GM23338 (cell line): ENCODE results near the gene PCNX3.

ENCODE experiments used
- POLR2AphosphoS5 ChIP-seq: IDR thresholded peaks from 2 replicates; pipeline ENCODE4 v1.6.1; 2016; ENCODE audit warnings: antibody characterized with exemption, low read depth
- TF ChIP-seq, protein P1 (sequence below), 2 experiments: fragments of 200-600 bp in 1 of 2; sonication (generic) in 1 of 2; conservative IDR thresholded peaks; 2 replicates each; pipeline versions ENCODE4 v1.5.1 to v1.6.1; 2016 to 2017; ENCODE audit warnings: antibody characterized with exemption in 2 of 2, low read depth in 2 of 2, mild to moderate bottlenecking in 2 of 2, moderate library complexity in 1 of 2

- TF ChIP-seq, protein P1, sequence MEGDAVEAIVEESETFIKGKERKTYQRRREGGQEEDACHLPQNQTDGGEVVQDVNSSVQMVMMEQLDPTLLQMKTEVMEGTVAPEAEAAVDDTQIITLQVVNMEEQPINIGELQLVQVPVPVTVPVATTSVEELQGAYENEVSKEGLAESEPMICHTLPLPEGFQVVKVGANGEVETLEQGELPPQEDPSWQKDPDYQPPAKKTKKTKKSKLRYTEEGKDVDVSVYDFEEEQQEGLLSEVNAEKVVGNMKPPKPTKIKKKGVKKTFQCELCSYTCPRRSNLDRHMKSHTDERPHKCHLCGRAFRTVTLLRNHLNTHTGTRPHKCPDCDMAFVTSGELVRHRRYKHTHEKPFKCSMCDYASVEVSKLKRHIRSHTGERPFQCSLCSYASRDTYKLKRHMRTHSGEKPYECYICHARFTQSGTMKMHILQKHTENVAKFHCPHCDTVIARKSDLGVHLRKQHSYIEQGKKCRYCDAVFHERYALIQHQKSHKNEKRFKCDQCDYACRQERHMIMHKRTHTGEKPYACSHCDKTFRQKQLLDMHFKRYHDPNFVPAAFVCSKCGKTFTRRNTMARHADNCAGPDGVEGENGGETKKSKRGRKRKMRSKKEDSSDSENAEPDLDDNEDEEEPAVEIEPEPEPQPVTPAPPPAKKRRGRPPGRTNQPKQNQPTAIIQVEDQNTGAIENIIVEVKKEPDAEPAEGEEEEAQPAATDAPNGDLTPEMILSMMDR (conservative IDR thresholded peaks at IDR 0.05; ENCODE audit: low read depth in 2 of 2), result no peak
- no peak for TF ChIP-seq POLR2AphosphoS5
These were observed 1.0 kb downstream of the PCNX3 start for GRCh38 chr11:65616575-65617001.
